GM13976 (cell line): ENCODE data around the gene NAALAD2.

Source experiments
- DNase-seq: peaks from one replicate; pipeline ENCODE4 v3.0.0; 2012; ENCODE audit warnings: low spot score
- in situ Hi-C: fragments of 300-500 bp; cut with MboI; formaldehyde crosslinking; loops from one replicate; pipeline ENCODE4 v1.12.0; 2022; ENCODE audit warnings: low sequenced_read_pairs, mixed read lengths, inconsistent platforms; ENCODE audit not compliant: unreplicated experiment
- TF ChIP-seq, protein P1 (sequence below): IDR thresholded peaks from 2 replicates; pipeline ENCODE4 v1.5.1; 2012; ENCODE audit warnings: borderline replicate concordance, mild to moderate bottlenecking; ENCODE audit not compliant: insufficient read depth; ENCODE audit errors: extremely low read depth, missing control alignments, control extremely low read depth

Gene NAALAD2

DNA sequence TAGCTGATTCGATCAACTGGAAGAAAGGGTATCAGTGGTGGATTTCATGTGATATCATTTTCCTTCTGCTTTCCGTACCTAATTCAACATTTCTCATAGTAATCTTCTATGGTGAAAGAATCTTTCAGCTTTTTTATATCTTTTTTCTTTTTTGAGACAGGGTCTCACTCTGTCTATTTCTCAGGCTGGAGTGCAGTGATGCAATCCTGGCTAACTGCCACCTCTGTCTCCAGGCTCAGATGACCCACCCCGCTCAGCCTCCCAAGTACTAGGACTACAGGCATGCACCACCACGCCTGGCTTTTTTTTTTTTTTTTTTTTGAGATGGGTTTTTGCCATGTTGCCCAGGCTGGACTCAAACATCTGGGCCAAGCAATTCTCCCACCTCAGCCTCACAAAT, 107.0 kb downstream of the NAALAD2 start:
- TF ChIP-seq, protein P1, sequence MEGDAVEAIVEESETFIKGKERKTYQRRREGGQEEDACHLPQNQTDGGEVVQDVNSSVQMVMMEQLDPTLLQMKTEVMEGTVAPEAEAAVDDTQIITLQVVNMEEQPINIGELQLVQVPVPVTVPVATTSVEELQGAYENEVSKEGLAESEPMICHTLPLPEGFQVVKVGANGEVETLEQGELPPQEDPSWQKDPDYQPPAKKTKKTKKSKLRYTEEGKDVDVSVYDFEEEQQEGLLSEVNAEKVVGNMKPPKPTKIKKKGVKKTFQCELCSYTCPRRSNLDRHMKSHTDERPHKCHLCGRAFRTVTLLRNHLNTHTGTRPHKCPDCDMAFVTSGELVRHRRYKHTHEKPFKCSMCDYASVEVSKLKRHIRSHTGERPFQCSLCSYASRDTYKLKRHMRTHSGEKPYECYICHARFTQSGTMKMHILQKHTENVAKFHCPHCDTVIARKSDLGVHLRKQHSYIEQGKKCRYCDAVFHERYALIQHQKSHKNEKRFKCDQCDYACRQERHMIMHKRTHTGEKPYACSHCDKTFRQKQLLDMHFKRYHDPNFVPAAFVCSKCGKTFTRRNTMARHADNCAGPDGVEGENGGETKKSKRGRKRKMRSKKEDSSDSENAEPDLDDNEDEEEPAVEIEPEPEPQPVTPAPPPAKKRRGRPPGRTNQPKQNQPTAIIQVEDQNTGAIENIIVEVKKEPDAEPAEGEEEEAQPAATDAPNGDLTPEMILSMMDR = no peak
- in situ Hi-C loops = no loop called here
- no peak for DNase-seq
